Sciatic nerve (tissue), 2 donors: ENCODE measurements around the gene P2RX1. TPM values are rescaled to one million over a fixed set of nuclear protein-coding genes. Genes with fewer than 3 reads are reported as not detected.

ENCODE experiments used
- ATAC-seq: fragments of 200-7000 bp; cut with Tn5 transposase; one replicate; pipeline ENCODE4 v1.9.1; 2020; ENCODE audit warnings: mild to moderate bottlenecking, moderate library complexity
- DNase-seq: peaks from one replicate; pipeline ENCODE4 v3.0.0-alpha.2; 2020; ENCODE audit warnings: low spot score
- intact Hi-C: fragments of 100-400 bp; cut with DNase I; formaldehyde crosslinking; loops from one replicate; pipeline ENCODE4 v1.14.2; 2022
- total RNA-seq: library from RNA; stranded (reverse); fragmentation: NEBNext Ultra II Directional; extraction: Animal tissue kit (Norgen Biotek cat#: 25700); gene quantifications from one replicate; pipeline ENCODE4 v1.2.1, GENCODE V29; 2021
- donor health status: DM: no; HTN: no; CAD: no.
- donor health status: DM: no; HTN: no; CAD: no.

Gene P2RX1
- total RNA-seq, 1 donor from 2014 or later, result 7.3 TPM

DNA sequence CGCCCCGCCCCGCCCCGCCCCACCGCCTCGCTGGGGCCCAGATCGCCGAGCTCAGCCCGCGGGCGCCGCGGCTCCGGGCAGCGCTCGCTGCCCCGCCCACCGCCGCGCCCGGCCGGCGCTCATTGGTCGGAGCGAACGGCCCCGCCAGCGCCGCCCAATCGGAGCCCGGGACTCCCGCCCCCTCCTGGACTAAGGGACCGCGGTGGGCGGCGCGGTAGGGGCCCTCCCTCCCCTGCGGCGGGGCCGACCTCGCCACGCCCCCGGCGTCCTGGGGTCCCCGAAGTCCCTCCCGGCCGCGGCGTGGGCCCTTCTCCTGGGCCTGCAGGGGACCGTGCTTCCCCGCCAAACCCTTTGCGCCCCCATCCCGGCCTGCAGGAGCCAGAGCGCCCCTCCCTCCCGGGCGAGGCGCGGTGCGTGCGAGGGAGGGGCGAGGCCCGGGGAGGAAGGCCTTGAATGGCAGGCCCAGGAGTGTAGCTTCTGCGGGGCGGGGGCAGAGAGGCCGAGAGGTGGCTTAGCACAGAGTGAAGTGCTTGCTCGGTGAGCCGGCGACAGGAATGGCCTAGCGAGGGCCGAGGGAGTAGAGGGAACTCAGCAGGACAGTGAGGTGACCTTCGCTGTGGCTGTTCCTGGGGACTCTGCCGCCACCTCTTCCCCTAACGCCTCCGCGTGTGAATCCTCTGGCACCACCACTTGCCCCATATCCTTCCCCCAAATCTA, 23.1 kb downstream of the P2RX1 start, which contains the start of gene CAMKK1:
Gene CAMKK1 (minus strand): TSS at position 51 of the 717 bp plus-strand sequence. CDS start 7,366 bp downstream, outside the sequence.
- DNase-seq (peak; percentile 91), ATAC-seq (peak; percentile 76)
- intact Hi-C loops, result no loop called here

DNA sequence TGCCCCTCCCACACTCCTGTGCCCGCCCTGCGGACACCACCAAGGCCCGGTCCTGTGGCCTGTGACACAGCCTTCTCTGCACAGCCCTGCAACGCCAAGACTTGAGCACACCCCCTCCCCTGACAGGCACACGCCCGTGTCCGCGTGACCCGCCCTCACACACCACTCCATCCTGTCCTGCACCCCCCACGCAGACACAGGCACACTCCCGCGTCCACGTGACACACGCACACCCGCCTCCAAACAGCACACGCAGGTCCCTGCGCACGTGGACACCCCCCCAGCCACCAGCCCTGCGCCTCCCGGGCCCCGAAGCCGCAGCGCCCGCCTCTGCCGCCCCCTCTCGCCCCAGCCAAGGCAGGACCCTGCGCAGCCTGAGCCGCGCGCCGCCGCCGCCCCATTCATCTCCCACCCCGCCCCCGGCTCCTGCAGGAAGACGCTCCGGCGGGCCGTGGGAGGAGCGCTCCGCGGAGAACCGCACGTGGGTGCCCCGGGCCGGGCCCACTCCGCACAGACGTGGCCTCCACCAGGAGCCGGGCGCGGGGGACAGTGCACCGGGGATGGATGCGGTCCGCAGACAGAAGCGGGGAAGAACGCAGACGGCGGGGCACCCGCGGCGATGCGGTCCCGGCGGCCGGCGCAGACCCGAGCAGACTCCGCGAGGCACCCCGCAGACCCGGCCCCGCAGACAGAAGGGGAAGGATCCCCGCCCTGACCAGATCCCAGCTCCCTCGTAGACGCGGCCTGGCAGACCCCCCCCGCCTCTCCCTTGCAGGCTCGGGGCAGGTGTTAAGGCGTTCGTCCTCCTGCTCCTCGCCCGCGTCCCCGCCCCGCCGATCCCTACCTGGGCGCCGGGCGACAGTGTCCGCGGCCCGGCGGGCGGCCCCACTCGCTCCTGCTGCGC, 23.9 kb downstream of the P2RX1 start:
- ATAC-seq, result peak; percentile 63

DNA sequence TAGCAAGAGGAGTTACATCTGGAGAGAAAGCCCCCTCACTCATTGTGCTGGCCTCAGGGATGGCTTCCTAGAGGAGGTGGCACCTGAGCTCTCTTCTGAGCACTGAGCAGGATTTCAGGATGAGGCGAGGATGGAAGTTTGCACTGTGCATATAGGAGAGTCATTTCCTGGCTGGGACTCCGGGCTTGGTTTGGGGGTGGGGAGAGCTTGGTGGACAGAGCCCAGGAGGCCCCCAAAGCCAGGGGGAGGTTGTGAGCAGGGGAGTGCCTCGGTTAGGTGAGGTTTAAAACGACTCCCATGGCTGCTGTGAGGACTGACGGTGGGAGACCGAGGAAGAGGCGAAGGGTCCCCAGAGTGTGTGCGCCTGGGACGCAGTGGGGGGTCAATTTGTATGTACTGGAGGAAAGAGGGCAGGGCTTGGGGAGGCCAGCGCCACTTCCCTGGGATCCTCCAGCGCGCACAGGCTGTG, 24.6 kb downstream of the P2RX1 start:
- intact Hi-C loops, result no loop called here
- ATAC-seq (no peak), DNase-seq (no peak)

More for the DNA sequence above, 23.9 kb downstream of the P2RX1 start:
- DNase-seq, result peak; percentile 84
- intact Hi-C loops, result no loop called here

DNA sequence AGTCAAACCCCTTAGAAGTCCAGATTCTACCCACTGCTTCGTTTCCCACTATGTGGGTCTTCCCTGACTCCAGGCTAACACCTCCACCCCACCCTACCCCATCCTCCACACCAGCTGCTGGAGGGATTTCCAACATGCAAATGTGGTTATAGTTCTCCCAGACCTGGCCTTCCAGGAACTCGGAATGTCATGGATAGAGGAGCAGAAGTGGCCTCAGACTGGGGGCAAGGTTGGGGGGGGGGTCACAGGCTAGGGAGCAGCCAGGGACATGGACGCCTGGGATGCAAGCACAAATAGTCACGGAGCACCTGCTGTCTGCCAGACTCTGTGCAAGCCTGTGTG, 25.4 kb downstream of the P2RX1 start:
- intact Hi-C loops, result no loop called here
- ATAC-seq (no peak), DNase-seq (no peak)

DNA sequence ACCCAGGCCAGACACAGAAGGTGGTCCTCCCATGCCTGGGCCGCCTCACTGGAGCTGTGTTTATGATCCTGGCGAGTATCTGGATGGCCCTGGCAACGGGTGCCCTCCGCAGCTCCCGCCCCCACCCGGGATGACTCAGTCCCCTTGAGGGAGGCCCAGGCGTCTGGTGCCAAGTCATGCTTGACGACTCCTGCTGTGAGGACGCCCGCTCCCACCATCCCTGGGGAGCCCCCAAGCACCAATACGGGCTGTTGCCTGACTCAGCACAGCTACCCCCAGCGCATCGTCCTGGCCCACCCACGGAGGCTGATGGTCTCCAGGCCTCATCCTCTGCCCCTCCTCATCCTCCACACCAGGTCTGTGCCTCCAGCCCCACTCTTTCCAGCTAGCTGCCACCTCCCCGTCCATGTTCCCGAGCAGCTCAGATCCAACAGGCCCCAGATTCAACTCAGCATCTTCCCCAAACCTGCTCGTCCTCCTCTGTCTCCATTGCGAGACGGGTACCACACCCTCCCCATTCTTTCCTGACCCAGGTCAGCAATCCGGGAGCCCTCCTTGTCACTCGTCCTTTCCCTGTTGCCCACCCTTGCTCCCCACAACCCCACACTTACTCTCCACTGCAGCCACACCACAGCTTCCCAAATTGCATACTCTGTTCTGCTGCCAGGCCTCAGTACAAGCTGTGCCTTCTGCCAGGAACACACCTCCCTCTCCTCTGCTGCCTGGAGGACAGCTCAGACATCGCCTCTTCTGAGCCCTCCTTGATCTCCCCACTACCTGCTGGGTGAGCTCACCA, 26.0 kb downstream of the P2RX1 start:
- DNase-seq (peak; percentile 76), ATAC-seq (peak; percentile 21)
- intact Hi-C loops, result no loop called here

DNA sequence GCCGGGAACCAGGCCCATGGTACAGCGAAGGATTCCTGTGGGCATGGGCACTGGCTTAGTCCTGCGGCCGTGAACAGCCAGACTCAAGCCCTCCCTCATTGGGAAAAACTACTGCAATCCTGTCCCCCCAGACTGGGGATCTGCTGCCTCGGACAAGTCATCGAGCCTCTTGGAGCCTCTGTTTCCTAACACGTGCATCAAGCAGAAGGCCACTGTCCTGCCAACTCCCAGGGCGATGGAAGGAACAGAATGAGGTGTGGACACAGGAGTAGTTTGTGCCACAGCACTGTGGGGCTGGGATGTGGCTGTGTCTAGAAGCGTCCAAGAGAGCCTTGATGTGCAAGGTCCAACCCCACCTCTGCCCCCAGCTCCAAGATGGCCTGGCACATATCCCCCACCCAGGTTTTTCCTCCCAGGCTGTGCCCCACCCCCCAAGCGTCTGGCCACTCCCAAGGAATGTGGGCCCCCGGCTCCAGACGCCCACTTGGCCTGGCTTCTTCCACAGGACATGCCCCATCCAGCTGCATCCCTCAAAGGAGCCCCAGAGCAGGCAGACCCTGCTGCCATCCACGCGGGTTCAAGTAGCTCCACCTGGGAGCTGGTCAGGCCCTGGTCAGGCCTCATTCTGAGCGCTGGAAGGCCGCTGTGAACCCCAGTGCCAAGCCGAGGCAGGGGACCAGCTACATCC, 26.8 kb downstream of the P2RX1 start:
- no peak for ATAC-seq
- intact Hi-C loops, result no loop called here

DNA sequence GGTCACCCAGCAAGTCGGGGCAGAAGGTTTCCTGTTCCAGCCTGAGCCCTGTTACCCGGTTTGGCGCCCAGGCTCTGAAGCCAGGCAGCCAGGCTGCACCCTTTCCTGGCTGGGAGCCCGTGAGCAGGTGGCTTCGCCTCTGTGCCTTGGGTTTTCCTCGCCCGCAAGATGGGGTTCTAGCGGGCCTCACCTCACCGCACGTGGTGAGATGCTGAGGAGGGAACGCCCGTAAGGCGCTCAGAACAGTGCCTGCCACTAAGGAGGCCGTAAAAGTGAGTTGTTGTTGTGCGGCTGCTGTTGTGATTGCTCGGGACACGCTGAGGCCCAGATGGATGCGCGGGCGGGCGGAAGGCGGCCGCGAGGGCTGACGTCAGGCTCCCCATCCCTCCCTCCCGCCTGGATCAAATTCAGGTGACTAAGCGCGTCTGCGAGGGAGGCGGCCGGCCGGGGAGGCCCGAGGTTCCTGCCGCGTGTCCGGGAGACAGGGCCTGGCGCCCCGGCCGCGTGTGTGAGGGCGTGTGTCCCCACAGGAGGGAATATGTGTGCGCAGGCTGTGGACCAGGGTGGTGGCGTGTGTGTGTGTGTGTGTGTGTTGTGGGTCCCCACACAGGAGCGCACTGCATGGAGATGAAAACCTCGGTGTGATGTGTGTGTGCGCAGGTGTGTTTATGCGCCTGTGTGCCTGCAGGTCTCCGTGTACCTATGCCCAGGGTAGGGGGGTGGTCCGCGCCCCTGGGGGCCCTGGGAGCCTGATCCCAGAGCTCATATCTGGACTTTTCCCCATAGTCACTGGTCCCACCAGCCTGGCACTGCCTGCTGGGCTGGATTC, 27.7 kb downstream of the P2RX1 start:
- DNase-seq (peak; percentile 86), ATAC-seq (peak; percentile 78)
- intact Hi-C loops, result no loop called here

More for the DNA sequence above, 26.8 kb downstream of the P2RX1 start:
- no peak for DNase-seq

DNA sequence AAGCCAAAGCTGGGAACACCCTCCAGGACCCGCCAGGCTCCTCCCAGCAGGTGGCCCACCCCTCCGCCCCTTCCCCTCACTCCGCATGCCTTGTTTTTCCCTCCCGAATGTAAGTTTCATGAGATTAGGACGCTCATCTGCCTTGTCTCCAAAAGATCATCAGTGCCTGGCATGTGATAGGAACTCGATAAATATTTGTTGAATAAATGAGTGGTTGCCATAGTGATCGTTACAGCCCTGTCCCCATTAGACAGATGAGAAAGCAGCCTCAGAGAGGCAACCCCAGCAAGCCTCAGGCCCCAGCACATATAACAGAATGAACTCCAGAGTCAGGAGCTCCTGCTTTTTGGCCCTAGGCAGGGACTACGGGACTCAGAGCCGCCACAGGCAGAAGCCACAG, 28.5 kb downstream of the P2RX1 start:
- intact Hi-C loops, result no loop called here
- DNase-seq (no peak), ATAC-seq (no peak)

DNA sequence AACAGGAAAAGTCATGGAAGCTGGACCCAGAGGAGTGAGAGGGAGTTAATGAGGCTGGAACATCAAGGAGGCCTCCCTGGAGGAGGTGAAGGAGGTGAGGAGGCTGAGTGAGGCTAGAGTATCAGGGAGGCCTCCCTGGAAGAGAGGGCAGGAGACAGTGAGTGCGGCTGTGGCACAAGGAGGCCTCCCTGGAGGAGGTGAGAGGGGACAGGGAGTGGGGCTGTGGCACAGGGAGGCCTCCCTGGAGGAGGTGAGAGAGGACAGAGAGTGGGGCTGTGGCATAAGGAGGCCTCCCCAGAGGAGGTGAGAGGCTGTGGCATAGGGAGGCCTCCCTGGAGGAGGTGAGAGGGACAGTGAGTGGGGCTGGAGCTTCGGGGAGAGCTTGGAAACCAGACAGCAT, 28.9 kb downstream of the P2RX1 start:
- DNase-seq (no peak), ATAC-seq (no peak)
- intact Hi-C loops, result no loop called here

DNA sequence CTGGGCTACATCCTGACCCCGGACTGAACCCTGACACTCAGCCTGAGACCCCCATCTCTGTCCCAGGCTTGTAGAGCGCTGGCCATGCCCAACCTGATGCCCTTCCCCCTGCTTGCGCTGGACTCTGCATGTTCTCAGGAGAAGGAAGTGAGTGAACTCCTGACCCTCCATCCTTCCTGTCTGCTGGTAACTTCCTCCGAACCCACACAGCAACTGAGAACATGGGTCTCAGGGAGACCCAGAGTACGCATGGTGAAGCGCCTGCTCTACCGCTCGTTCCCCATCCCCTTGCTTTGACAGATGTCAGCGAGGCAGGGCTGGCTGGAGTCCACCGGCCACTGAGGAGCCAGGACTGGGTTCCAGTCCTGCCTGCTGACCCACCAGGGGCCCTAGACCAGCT, 29.5 kb downstream of the P2RX1 start:
- DNase-seq, result no peak
- intact Hi-C loops, result no loop called here
- ATAC-seq, result peak; percentile 1

DNA sequence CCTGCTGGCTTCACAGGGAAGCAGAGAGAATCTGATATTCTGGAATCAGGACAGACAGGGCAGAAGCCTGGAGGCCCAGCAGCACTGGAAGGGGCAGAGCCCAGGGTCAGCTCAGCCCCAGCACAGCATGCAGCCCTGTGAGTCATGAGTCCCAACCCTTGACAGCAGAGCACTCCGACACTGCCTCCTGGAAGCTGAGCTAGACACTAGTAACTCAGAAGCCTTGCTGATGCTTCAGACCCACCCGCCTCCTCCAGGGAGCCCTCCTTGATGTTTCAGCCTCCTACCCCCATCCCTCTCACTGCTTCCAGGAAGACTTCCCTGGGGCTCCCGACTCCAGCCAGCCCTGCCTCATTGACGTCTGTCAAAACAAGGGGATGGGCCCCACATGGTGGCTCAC, 30.3 kb downstream of the P2RX1 start:
- no peak for DNase-seq
- no peak for ATAC-seq
- intact Hi-C loops, result no loop called here

DNA sequence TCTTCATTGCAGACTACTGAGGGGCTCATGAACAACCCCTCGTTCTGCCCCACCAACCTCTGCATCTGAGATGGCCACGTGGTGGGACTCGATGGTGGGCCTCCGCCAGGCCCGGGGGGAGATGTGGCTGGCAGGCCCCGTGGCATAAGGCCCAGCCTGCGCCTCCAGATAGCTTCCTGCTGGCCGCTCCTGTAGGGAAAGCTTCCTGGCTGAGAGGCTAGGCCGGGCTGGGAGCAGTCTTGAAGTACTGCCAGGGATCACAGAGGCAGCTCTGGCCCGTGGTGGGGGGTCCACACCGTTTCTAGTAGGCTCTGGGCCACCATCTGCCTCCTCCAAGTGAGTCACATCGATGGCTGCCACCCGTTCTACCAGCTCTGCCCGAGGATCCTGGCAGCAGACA, 31.0 kb downstream of the P2RX1 start:
- no peak for ATAC-seq
- DNase-seq, result no peak
- intact Hi-C loops, result no loop called here

DNA sequence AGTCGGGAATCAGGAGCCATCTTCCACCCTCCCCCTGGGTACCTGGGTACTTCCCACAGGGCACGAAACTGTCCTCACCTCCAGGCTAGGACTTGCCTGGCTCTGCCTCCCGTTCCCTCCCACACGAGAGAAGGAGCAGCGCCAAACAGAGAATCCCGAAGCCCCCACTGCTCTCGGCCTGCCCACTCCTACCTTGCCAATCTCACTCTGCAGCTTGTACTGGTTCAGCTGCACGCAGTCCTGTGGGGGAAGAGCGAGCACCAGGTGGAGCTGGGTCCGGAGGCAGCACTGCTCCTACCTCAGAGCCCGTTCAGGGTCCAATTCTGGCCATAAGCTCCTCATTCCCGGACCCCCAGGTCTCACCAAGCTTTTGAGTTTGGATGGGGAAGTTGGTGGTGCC, 32.1 kb downstream of the P2RX1 start:
- intact Hi-C loops, result no loop called here
- DNase-seq, result no peak
- ATAC-seq, result no peak

DNA sequence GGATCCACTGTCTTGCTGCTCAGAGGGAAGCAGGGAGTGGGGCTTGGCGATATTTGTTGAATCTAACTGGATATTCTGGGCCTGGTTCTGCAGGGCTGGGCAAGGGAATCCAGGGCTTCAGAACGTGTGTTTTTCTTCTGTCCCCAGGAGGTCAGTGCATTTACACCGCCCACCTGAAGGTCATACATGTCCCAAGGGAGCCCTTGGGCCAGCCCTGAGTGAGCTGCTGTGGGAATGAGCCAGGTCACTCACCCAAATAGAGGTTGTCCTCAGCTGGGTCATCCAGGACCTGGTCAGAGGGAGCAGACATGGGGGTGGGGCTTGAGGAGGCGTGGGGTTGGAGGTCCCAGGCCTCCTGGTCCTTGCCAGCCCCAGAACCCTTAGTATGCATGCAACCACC, 34.0 kb downstream of the P2RX1 start:
- no peak for DNase-seq
- no peak for ATAC-seq
- intact Hi-C loops, result no loop called here

DNA sequence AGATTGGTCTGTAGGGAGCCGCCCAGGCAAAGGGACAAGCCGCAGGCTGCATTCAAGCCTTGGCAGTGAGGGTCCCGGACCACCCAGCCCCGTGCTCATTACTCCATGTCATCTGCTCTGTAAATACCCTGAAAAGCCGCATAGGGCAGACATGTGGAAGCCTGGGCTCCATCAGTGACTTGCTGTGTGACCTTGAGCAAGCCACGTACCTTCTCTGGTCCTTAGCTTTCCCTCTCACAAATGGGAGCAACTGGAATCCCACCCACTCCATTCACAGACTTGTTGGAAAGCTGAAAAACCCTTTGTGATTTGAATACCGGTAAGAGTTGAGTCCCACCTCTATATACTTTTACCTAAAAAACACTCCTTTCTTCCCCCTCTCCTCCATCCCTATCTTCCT, 35.3 kb downstream of the P2RX1 start:
- intact Hi-C loops, result no loop called here
- ATAC-seq (no peak), DNase-seq (no peak)

DNA sequence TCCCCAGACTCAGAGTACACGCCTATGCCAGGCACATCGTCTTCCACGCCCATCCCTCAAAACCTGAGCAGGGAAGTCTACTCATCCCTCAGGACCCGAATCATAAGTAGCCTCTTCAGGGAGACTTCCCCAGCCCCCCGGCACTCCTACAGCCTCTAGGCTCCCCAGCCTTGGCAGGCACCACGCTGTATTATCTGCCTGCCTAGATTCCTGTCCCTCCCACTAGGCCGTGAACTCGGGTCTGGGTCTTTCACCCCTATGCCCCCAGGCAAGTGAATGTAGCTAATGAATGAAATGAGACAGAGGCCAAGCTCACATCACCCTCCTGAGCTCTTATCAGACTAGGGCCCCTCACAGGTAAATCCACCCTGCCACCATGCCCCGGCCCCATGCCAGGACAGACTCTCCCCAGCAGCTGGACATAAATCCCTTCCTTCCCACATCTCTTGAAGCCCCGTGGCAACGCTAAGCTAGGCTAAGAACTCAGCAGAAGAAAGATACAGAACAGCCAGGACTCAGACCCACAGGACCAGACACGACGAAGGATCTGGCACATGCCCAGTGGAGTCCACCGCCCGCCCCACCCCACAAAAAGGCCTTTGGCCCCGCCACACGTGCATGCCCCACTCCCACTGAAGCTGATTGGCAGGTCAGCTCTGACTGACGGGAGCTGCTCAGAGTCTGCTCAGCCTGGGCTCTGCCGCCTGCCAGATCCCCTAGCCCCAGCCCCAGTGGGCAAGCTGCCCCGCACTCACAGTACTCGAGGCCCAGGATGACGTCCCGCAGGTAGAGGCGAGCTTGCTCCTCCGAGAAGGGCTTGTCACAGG, 36.5 kb downstream of the P2RX1 start:
- no peak for ATAC-seq
- DNase-seq, result no peak
- intact Hi-C loops, result no loop called here

DNA sequence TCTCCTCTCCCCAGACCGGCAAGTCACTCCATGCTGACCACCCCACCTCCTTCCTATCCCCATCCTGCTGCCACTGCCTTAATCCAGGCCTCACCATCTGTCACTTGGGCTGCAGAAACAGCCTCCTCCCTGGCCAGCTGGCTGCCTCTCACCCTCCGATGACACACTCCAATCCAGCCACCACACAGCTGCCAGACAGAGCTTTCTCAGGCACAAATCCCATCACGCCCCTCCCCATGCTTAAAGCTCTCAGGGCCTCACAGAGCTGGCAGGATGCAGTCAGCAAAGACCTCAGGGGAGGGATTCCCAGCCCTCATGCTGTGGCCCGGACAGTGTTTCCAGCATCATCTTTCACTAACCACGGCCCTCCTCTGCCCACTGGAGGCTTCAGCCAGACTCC, 37.1 kb downstream of the P2RX1 start:
- intact Hi-C loops, result no loop called here

More for the DNA sequence above, 37.1 kb downstream of the P2RX1 start:
- DNase-seq, result no peak
- no peak for ATAC-seq
